8988T (cell line): ENCODE measurements around the gene TAF4.
"Not testable (repeated sequence)": the region's sequence is repeated elsewhere in the genome, so short reads cannot be mapped to it uniquely, and the experiment has no call there.

Experiments
- DNase-seq: peaks from one replicate; pipeline ENCODE4 v3.0.0; 2011

TAF4 gene

GRCh38 chr20:61958773-61959700, 106.6 kb downstream of the TAF4 start:
- DNase-seq = no peak

- DNase-seq = no peak
Measured at GRCh38 chr20:61957961-61958715, 107.5 kb downstream of the TAF4 start.

- no peak for DNase-seq
Measured at GRCh38 chr20:61956396-61957342, 109.0 kb downstream of the TAF4 start.

GRCh38 chr20:61955668-61956395, 109.8 kb downstream of the TAF4 start:
- no peak for DNase-seq

- DNase-seq = no peak
Measured at GRCh38 chr20:61954276-61955021, 111.2 kb downstream of the TAF4 start.

GRCh38 chr20:61953037-61954021, 112.4 kb downstream of the TAF4 start:
- DNase-seq = no peak

GRCh38 chr20:61951695-61952533, 113.8 kb downstream of the TAF4 start:
- DNase-seq = no peak

GRCh38 chr20:61950641-61951071, 115.0 kb downstream of the TAF4 start:
- no peak for DNase-seq

GRCh38 chr20:61949714-61950640, 115.7 kb downstream of the TAF4 start:
- no peak for DNase-seq

- DNase-seq = no peak
Measured at GRCh38 chr20:61949363-61949713, 116.3 kb downstream of the TAF4 start.

- no peak for DNase-seq
Measured at GRCh38 chr20:61948586-61949362, 116.9 kb downstream of the TAF4 start.

- not testable (repeated sequence) for DNase-seq
Measured at GRCh38 chr20:61948056-61948455, 117.6 kb downstream of the TAF4 start.

GRCh38 chr20:61945495-61945894, 120.2 kb downstream of the TAF4 start:
- DNase-seq = not testable (repeated sequence)

- DNase-seq = not testable (repeated sequence)
Measured at GRCh38 chr20:61944967-61945366, 120.7 kb downstream of the TAF4 start.

- DNase-seq = no peak
Measured at GRCh38 chr20:61942526-61942925, 123.2 kb downstream of the TAF4 start.

- no peak for DNase-seq
Measured at GRCh38 chr20:61941721-61942405, 123.8 kb downstream of the TAF4 start.
